NOMO-1 treated with DMSO at 0.1 percent for 48 hours (cell line): Measurements from ENCODE around the gene ACTR2.

Experiments
- DNase-seq: peaks from one replicate; lab custom pipeline; 2025; ENCODE audit not compliant: unreplicated experiment; lab: John Stamatoyannopoulos, UW

Gene ACTR2

DNA sequence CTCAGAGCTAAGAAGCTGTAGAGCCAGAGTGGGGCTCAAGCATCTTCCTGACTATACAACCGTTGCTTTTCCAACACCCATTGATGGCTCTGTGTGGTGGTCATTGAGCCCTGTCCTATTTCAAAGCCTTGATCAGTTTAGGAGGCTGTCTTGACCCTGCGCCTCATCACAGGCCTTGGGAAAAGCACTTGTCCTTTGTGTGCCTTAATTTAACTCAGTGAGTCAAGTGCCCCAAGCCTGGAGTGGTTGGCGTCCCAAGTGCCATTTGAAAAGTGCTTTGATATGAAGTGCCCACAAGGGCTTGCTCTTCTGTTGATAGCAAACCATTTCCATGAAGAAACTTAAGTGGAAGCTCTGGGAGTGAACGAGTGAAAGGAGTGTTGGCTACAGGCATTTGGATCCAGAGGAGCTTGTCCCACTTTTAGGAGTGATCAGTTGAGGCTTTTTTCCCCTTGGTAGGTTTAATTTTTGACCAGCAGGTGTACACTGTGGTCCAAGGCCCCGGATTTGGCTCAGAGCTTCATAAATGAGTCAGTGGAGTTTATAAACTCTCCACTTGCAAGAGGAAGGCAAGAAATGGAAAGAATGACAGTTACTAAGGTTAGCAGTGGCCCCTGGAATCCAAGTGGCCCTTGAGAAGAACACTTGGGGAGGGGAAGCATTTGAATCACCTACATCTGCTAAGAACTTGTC lies 50.3 kb downstream of the ACTR2 start:
- DNase-seq = no peak

GRCh38 chr2:65278531-65278981 lies 50.9 kb downstream of the ACTR2 start:
- no peak for DNase-seq

- DNase-seq = no peak
Measured at GRCh38 chr2:65279756-65280155, 52.1 kb downstream of the ACTR2 start.

DNA sequence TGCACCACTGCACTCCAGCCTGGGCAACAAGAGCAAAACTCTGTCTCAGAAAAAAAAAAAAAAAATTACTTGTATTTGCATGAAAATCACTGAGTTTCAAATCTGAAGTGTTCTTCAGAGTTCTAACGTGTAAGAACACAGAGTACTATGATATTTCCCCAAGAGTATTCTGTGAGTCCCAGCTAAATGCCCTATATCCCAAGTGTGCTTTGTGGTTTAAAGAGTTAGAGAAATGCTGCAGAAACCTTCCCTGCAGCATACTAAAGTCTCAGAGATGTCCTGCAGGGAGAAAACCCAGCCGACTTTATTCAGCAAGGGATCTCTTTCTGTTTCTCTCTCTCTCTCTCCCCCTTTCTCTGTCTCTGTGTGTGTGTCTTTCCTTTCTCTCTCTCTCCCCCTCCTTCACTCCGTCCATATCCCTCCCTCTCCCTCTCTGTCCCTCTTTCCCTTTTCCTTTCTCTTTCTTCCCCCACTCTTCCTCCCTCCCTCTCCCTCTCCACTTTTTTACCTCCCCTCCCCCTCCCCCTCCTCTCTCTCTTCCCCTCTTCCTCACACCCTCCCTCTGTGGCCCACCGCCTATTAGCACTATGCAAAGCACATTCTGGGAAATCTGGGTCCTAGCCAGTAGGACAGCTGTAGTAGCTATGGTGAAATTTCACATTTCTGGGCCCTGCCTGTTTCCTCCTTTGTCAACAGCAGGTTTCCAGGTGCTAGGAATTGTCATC lies 54.2 kb downstream of the ACTR2 start:
- no peak for DNase-seq

DNA sequence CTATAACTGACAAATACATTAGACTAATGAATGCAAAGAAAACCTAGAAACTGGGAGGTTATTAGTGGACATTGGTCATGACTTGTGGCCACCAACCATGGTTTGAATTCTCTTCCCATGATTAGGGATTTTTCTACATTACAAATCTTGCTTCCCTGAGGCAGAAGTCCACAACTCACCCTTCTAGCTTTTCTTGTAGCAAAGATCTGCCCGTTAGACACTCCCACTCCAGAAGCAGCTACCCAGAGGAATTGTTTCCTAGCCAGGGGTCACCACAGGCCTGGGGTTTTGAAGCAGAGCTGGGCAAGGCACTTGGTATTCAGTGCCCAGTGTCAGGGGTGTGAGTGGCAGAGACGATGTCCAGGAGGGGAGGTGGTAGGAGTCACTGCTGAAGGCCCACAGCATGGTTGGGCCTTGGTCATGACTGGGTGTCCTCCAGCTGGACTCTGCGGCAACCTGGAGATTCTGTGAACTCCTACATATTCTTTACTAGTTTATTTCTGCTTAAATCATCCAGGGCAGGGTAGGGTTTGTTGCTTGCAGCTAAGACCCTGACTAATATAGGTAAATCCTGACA lies 54.9 kb downstream of the ACTR2 start:
- no peak for DNase-seq

DNA sequence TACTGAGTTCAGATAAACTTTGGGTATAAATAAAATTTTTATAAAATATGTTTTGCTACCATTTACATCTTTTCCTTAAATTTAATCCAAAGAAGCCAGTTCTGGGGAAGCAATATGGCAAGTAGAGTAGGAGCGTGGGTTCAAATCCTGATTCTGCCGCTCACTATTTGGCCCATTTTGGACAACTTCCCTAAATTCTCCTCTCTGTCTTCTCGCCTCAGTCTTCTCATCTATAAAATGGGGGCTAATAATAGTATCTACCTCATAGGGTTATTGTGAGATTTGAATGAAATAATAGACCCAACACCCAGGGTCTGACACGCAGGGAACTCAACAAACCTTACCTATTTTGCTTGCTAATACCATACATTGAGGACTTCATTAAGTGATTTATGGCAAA lies 59.7 kb downstream of the ACTR2 start:
- no peak for DNase-seq

DNA sequence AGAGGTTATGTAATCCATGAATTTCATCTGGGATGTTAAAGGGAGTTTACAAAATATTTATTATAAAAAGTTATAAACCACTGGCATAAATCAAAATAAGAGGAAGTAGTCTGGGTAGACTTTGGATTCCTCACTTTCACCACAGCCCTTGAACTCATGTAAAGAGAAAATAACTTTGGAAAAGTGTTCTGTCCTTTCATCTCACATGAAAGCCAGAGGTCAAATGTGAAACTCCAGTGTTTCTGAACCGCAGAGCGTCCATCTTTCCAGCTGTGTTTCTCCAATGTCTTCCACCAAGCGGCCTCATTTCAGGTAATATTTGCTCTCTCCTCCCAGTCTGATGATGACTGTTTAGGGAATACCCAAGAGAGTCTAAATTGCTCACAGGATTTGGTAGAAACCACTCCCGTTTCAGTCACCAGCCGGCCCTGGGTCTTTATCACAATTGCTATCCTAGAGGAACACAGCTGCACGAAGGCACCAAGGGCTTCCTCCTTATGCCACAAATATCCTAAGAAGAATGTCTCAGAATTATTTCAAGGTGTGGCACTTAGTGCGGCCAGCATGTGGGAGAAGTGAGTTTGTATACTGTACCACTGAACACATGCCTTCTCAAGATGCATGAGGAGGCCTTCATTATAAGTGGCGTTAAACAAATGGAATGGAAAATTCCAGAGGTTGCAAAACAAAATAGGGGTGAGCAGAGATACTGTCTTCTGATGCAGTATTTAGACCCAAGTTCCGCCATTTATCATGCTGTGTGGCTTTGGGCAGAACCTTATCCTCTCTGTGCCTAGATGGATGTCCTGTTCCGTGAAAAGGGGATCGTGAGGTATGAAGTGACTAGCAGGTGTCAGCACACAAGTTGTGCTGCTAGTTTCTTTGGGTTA lies 63.8 kb downstream of the ACTR2 start:
- DNase-seq = peak; percentile 64

DNA sequence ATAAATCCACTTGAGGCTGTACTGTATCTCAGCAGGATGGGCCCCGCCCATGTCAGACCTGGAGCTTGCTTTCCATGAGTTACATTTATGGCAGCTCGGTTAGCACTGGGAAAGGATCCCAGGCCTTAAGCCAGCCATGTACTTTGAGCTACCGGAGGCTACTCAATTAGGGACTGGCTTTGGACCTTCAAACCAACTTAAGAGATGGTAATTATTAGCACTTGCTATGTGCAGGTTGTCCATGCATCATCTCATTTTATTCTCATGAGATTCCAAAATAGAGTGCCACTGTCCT lies 64.4 kb downstream of the ACTR2 start:
- DNase-seq = no peak

DNA sequence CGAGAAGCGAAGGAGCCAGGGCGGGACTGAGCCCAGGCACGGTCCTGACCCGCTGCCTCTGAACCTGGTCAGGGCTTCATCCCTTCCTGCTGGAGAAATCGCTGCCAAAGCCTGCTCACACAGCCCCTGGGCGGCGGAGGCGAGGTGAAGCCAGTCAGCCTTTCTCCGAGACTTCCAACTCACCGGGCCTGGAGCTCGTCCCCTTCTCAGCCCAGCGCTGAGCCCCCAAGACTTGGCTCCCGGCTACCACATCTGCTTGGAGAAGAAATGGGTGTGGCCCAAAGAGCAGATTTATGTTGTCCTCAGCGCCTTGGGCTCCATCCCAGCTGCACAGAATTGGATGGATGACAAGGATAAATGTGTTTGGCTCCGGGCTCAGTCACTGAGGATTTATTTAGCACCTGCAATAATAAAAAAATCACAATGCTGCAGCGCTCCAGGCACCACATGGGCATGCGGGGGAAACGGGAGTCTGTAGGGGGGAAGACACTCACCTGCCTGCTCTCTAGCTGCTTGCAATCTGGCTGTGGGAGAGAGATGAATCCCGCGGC lies 64.9 kb downstream of the ACTR2 start:
- no peak for DNase-seq

DNA sequence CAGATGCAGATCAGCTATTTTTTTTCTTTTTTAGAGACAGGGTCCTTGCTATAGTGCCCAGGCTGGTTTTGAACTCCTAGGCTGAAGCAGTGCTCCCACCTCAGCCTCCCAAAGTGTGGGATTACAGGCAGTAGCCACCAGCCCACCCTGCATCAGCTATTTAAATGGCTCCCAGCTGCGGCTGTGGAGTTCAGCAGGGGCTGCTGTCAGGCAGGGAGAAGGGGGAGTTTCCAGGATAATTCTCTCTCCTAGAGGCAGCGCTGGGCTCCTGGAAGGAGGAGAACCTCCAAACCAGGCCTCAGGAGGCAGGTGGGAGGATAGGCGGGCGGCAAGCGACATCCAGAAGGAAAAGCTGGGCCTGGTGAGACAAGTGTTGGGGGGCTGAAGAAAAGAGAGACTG lies 65.7 kb downstream of the ACTR2 start:
- DNase-seq = no peak

DNA sequence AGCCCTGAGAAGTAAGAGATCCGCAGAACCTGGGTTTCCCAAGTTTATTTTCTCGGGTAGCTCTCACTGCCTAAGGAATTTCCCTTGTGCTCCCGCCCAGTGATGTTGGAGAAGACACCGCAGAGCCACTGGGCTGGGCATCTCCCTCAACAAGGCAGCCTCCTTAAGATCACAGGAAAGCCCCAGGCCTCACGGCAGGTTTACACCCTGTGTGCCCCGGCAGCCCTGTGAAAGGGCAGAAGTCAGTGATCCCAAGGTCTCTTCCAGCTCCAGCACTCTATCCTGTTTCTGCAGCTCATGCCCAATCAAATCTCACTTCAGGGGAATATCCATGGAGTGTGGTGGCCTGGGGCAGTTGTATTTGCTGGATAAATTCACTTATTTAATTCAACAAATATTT lies 66.5 kb downstream of the ACTR2 start:
- DNase-seq = no peak

DNA sequence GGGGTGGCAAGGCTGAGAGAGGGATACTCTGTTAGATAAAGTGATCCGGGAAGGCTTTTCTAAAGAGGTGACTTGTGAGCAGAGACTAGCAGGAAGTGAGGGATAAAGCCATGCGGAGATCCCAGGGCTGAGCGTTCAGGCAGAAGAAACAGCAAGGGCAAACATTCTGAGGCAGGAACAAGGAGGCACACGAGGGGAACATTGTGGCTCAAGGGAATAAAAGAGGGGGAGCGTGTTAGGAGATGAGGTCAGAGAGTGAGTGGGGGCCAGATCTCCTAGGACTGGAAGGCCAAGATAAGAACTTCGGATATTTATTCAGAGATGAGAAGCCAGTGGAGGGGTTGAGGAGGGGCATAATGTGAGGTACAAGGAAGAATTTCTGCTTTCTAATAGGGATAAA lies 67.1 kb downstream of the ACTR2 start:
- DNase-seq = no peak

DNA sequence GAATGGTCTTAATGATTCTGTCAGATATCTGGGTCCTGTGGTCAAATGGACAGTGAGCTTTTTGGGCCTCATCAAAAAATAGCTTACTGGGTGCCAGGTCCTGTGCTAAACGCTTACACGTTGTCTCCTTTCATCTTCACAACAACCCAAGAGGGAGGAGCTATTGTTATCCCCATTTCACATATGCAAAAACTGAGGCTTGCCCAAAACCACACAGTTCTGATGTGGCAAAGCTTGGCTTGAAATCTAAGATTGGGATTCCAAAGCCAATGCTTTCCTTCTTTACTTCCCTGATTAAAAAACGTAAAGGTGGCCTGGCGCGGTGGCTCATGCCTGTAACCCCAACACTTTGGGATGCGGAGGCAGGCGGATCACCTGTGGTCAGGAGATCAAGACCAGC lies 69.3 kb downstream of the ACTR2 start:
- no peak for DNase-seq

DNA sequence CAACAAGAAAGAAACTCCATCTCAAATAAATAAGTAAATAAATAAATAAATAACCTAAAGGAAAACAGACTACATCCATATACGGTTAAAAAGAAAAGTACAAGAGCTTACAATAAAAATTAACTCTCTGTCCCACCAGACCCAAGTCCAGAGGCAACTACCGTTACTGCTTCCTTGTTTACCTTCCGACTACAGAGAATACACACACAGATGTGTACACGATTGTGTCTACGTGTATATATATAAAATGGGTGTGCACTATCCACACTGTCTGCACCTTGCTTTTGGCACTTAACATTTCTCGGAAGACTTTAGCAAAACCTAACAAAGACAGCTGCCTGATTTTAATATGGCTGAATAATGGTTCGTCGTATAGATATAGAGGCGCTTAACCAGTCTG lies 69.9 kb downstream of the ACTR2 start:
- DNase-seq = no peak

- no peak for DNase-seq
Measured at GRCh38 chr2:65298089-65298488, 70.5 kb downstream of the ACTR2 start.

DNA sequence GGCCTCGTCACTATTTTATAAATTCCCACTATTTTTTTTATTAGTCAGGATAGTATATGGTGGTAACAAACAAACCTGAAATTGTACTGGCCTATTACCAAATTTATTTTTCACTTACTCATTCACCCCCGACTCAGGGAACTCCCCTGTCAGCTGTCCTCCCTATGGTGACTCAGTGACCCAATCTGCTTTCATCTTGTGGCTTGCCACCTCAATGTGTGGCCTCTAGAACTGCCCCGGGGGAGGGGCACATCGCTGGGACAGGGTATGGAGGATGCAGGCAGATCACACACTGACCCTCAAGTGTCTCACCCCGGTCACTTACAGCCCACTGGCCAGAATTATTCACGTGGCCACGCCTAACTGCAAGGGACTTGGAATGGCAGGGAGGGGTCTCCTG lies 71.6 kb downstream of the ACTR2 start:
- no peak for DNase-seq

GRCh38 chr2:65300134-65300760 lies 72.6 kb downstream of the ACTR2 start:
- no peak for DNase-seq

DNA sequence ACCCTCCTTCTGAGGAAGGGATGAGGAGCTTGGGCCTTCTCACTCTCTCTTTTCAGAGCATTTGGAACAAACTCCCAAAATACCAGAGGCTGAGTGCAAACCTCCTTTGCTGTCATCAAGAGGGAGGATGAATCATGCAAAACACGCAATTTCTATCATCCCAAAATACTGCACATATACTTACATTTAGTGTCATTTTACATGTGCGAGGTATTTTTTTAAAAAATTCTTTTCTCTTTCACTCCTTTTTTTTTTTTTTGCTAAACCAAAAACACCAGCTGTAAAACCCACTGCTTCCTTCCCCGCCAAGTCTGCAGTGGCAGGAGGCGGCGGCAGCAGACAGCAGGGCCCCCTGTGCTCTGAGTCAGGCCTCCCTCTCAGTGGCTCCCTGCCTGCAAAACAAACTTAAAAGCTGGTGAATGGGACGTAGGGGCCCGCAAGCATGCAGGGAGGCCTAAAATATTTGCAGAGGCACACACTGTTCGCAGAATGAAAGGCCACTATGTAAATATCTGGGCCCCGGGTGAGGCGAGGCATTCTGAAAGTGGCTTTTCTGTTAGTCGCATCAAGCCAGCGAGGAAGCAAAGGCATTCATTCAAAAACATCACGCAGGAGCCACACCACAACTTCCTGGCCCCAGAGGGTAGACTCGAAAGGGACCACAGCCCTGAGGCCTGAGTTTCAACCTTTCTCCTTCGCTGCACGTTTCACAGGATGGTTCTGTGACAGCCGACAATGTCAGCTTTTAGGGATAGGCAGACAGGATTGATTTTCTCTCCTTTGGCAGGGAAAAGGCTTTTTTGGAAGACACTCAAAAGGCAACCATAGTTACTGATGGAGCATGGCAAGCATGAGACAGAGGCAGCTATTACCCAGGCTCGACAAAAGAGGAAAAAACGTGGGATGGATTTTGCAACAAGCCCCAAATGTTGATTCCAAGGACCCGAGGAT lies 73.4 kb downstream of the ACTR2 start:
- DNase-seq = peak; percentile 60

- DNase-seq = no peak
Measured at GRCh38 chr2:65305934-65306333, 78.3 kb downstream of the ACTR2 start.

- no peak for DNase-seq
Measured at GRCh38 chr2:65309699-65310098, 82.1 kb downstream of the ACTR2 start.
